ENCODE data around the gene NAGPA. TPM values are rescaled to one million over a fixed set of nuclear protein-coding genes. Genes with fewer than 3 reads are reported as not detected.

NAGPA gene
- polyA plus RNA-seq, 1 donor from 2014 or later = 37.8 TPM

DNA sequence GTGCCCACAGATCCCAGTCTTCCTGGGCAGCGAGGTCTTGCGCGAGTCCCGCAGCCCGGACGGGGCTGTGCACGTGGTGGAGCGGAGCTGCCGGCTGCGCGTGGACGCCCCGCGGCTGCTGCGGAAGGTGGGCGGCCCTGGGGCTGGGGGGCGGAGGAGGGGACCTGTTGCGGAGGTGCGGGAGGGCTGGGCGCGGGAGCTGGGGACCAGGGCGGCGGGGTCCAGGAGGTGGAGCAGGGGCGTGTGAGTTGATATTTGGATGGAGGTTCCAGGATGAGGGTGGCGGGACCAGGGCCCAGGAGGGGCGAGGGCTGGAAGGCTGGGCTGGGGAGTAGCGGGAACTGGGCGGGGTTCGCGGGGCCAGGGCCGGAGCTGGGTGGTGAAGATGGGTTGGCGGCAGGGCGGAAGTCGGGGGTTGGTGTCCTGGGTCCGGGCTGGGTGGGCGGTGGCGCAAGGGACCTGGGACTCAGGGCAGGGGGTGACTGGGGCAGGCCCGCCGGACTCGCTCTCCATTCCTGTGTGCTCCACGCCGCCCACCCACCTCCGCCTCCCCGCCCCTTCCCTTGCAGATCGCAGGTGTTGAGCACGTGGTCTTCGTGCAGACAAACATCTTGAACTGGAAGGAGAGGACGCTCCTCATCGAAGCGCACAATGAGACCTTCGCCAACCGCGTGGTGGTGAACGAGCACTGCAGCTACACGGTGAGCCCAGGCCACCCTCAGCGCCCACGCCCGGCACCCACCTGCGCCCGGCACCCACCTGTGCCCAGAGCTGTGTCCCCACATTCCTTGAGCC, 46.0 kb downstream of the NAGPA start:
- peaks cover 39% of the 10 kb centered on the region for H3K27me3 Mint-ChIP-seq
- H3K9me3 Mint-ChIP-seq = peaks cover 4 to 12% (median 8%) of the 10 kb centered on the region in 3 donors
- peaks cover 2% of the 10 kb centered on the region for H3K36me3 Mint-ChIP-seq
- H3K4me1 Mint-ChIP-seq = no peaks in the 10 kb centered on the region
- no peak overlapping the region for H3K27ac Mint-ChIP-seq
- no peak overlapping the region for H3K4me3 Mint-ChIP-seq

DNA sequence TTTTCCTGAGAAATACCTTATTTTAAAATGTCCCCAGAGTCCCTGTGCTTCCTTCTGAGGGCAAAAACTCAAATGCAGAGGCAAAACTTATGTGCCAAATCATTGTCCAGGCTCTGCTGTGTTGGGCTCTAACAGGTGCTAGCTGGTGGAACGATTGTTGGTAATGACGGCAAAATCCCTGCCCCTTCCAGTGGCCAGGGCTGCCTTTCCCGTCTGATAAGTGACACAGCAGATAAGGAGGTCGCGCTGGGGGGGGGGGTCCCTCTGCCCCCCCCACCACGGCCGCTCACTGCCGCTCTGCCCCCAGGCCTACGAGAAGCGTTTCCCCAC, 46.5 kb downstream of the NAGPA start:
- no peaks in the 10 kb centered on the region for H3K4me1 Mint-ChIP-seq
- peaks cover 2% of the 10 kb centered on the region for H3K36me3 Mint-ChIP-seq
- H3K9me3 Mint-ChIP-seq = peaks cover 4 to 12% (median 8%) of the 10 kb centered on the region in 3 donors
- no peak overlapping the region for H3K27ac Mint-ChIP-seq
- H3K4me3 Mint-ChIP-seq = no peak overlapping the region
- H3K27me3 Mint-ChIP-seq = peaks cover 39% of the 10 kb centered on the region

DNA sequence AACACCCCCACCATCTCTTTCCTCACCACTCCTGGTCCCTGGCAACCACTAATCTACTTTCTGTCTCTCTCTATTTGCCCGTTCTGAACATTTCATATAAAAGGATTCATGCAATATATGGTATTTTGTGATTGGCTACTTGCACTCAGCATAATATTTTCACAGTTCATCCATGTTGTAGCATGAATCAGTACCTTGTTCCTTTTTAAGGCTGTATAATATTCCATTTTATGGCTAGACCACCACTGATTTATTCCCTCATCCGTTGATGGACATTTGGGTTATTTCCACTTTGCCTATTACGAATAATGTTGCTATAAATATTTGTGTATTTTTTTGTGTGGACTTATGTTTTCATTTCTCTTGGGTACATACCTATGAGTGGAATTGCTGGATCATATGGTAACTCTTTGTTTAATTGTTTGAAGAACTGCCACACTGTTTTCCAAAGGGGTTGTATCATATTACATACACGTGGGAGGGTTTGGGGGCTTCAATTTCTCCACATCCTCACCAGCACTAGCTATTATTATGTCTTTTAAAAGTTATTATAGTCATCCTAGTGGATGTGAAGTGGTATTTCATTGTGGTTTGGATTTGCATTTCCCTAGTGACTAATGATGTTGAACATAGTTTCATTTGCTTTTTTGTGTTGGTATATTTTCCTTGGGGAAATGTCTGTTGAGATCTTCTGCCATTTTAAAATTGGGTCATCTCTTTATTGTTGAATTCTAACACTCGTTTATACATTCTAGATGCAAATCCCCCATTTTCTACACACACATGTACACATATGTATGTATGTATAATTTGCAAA, 49.4 kb downstream of the NAGPA start:
- Mint-ChIP-seq H3K27me3 (peaks cover 31% of the 10 kb centered on the region), H3K4me3 (no peak overlapping the region), H3K27ac (no peak overlapping the region)

DNA sequence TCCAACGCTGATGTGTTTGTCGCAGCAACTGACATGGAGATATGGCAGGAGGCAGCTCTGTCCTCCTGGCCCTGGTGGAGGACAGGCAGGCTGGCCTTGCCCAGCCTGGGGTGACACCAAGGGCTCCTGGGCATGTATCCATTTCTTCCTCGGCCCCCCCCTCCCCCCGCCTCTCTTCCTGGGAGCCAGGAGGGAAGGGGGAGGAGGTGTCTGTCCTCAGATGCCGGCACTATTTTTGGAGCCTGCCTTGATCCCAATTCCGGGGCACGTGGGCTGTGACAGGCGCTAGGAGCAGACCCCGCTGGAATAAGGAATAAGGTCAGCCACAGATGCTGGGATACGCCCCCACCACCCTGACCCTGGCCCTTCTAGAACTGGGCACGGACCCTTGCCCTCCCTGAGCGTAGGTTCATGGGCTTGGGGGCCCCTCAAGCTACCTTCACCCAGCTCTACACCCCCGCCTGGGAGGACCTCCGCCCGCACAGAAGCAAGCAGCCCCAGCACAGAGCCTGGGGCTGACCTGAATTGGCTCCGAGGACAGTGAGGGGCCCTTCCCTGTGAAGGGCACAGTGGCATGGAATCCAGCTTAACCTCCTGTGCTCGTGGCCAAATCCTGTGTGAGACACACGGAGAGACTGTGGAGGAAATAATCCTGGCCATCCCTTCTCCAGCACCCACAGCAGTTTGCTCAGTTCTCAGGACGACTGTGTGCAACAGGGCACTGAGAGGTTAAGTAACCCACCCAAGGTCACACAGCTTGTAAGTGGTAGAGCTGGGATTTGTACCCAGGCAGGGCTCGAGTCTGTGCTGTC, 51.5 kb downstream of the NAGPA start:
- Mint-ChIP-seq H3K4me1 (no peaks in the 10 kb centered on the region), H3K9me3 (peaks cover 4 to 11% (median 7%) of the 10 kb centered on the region in 3 donors), H3K27me3 (peaks cover 13% of the 10 kb centered on the region), H3K36me3 (no peaks in the 10 kb centered on the region), H3K27ac (no peak overlapping the region), H3K4me3 (no peak overlapping the region)

More for the DNA sequence above, 49.4 kb downstream of the NAGPA start:
- Mint-ChIP-seq H3K9me3 (peaks cover 4 to 12% (median 8%) of the 10 kb centered on the region in 3 donors), H3K4me1 (no peaks in the 10 kb centered on the region), H3K36me3 (peaks cover 2% of the 10 kb centered on the region)

DNA sequence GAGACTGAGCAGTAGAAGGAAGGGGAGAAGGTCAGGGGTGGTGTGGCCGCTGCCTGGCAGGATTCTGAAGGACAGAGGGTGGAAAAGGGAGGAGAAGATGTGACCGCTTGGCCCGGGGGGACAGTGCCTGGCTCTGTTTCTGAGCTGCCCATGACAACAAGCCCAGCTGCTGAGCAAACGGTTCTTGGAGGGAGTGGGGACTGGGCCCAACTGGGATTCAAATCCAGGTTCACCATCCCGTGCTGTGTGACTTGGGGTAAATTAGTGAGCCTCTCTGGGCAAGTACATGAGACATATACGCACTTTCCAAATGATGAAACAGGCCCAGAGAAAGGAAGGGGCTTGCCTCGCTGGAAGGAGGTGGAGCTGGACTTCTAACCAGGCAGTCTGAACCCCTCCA, 52.3 kb downstream of the NAGPA start:
- H3K9me3 Mint-ChIP-seq = peaks cover 4 to 10% (median 7%) of the 10 kb centered on the region in 3 donors
- H3K4me3 Mint-ChIP-seq = no peak overlapping the region
- H3K4me1 Mint-ChIP-seq = no peaks in the 10 kb centered on the region
- H3K27ac Mint-ChIP-seq = peak overlapping the region in 1 of 3 donors; percentile 27
- H3K27me3 Mint-ChIP-seq = peaks cover 7% of the 10 kb centered on the region
- H3K36me3 Mint-ChIP-seq = no peaks in the 10 kb centered on the region

DNA sequence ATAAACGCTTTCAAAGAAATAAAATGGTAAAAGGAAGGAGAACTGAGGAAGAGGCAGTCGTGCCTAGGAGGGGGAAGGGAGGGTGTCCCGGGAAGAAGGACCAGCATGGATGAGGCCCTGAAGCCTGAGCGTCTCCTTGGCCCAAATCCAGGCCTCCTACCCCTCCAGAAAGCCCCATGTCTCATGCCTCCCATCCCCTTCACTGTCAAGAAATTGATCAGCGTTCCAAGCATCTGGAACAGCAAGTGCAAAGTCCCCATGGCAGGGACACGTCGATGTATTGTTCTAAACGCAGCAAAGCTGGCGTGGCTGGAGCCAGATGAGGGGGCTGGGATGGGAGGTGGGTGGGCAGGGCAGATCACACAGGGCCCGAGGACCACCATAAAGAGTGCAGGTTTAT, 53.0 kb downstream of the NAGPA start:
- Mint-ChIP-seq H3K27me3 (peaks cover 3% of the 10 kb centered on the region), H3K36me3 (no peaks in the 10 kb centered on the region), H3K4me1 (peaks cover 4 to 7% (median 6%) of the 10 kb centered on the region in 3 donors), H3K4me3 (no peak overlapping the region), H3K9me3 (peaks cover 2 to 8% (median 3%) of the 10 kb centered on the region in 3 donors), H3K27ac (no peak overlapping the region)

DNA sequence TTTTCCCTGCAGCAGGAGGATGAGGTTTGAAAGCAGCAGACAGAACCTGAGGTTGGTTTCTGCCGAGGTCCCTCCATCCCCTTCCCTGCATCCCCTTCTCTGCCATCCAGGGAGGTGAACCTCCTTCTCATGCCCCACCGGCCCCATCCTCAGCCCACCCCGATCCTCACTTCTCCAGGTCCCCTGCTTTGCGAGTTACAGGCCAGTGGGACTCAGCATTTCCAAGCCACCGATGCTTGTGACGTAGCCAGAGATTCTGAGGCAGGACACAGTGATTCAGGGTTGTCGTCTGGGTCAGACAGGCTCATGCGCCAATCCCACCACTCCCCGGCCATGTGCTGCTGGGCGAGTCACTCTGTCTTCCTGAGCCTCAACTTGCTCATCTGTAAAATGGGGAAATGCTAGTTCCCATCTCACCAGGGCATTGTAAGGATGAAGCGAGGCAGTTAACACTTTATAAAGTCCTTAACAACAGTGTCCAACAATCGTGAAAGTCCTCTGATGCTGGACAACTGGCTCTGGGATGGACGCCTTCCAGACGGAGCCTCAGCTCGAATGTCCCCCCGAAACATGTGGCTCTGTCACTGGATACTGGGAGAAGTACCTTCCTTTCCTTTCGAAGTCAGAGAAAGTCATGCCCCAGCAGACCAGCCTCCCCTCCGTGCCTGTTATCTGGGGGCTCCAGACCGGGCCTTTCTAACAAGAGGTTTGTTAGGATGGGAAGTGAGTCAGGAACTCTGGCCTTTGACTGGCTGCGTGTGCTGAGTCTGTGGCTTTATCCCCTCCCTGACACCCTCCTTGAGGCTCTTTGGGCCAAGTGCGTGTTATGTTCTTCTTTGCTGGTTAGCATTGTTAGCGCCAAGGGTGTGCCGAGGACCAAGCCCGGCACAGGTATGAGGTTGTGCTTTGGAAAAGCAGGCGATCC, 53.7 kb downstream of the NAGPA start:
- H3K27ac Mint-ChIP-seq = no peak overlapping the region
- no peaks in the 10 kb centered on the region for H3K36me3 Mint-ChIP-seq
- no peak overlapping the region for H3K4me3 Mint-ChIP-seq
- peaks cover 2 to 8% (median 3%) of the 10 kb centered on the region in 3 donors for H3K9me3 Mint-ChIP-seq
- H3K27me3 Mint-ChIP-seq = peaks cover 3% of the 10 kb centered on the region
- peaks cover 7 to 11% (median 10%) of the 10 kb centered on the region in 3 donors for H3K4me1 Mint-ChIP-seq

DNA sequence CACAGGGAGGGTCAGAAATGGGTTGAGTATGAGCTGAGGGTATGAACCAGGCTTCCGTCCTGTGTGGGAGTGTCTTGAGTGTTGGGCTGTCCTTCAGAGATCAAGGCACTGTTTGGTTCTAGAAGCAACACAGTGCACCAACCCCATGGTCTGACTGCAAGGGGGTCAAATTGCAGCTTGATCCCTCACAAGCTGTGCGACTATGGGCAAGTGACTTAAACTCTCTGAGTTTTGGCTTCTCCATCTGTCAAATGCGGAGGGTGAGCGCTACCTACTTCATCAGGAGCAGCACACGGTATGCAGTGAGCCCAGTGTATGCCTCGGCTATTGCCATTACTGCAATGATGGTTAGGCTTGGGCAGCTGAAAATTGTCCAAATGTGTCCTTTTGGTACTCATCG, 54.6 kb downstream of the NAGPA start:
- Mint-ChIP-seq H3K9me3 (peaks cover 0 to 5% (median 0%) of the 10 kb centered on the region in 3 donors), H3K27me3 (peaks cover 3% of the 10 kb centered on the region), H3K27ac (no peak overlapping the region), H3K4me1 (peaks cover 7 to 11% (median 10%) of the 10 kb centered on the region in 3 donors), H3K36me3 (no peaks in the 10 kb centered on the region), H3K4me3 (no peak overlapping the region)

DNA sequence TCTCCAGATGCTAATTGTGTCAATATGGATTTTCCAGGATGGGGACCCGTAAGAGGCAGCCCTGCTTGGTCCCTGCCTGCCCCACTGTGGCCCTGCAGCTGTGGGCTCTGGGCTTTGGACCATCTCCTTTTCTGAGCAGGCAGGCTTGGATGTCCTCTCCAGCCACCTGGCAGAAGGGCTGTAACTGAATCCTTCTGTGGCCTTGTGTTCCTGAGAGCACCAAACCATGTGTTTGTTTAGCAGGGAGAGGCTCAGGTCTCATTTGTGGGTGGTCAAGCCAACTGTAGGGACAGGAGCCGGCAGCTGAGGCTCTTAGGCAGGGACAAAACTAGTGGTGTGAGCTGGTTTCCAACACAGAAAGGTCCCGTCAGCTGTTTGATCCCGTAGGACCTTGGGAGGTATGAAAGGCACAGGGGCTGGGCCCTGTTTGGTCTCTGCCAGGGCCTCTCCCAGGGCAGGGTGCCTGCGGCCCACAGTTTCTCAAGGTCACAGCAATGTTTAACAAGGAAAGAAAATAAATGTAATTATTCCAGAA, 57.1 kb downstream of the NAGPA start:
- Mint-ChIP-seq H3K9me3 (peaks cover 0 to 3% (median 3%) of the 10 kb centered on the region in 3 donors), H3K4me3 (no peak overlapping the region), H3K27me3 (peaks cover 8% of the 10 kb centered on the region), H3K36me3 (no peaks in the 10 kb centered on the region), H3K4me1 (peaks cover 7 to 11% (median 10%) of the 10 kb centered on the region in 3 donors), H3K27ac (no peak overlapping the region)

DNA sequence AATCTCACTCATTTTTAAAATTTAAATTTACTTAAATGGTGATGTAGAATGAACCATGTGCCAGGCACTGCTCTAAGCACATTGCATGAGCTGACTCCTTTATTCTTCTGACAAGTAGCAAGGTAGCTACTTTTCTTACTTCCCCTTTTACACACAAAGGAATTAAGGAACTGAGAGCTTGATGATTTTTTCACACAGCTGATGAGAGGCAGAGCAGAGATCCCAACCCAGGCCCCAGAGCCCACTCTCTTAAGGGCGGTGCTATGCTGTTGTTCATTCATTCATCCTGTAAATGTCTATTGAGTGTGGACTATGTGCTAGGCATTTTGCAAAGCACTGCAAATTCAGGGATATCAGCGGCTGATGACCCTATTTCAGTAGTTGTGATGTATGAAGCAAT, 57.7 kb downstream of the NAGPA start:
- Mint-ChIP-seq H3K4me3 (peak overlapping the region in 1 of 4 donors; percentile 69), H3K27ac (no peak overlapping the region), H3K27me3 (peaks cover 8% of the 10 kb centered on the region), H3K4me1 (peaks cover 7 to 11% (median 10%) of the 10 kb centered on the region in 3 donors), H3K36me3 (no peaks in the 10 kb centered on the region), H3K9me3 (peaks cover 0 to 3% (median 3%) of the 10 kb centered on the region in 3 donors)

Other genes with a start within 250 kb of the NAGPA start
- gene SEPTIN12, start 245.6 kb downstream of the NAGPA start, polyA plus RNA-seq = not detected
- not detected for gene SMIM22, start 238.6 kb downstream of the NAGPA start, polyA plus RNA-seq
- gene ROGDI, start 231.3 kb downstream of the NAGPA start, polyA plus RNA-seq = 4.0 TPM
- 44.2 TPM for gene GLYR1, start 186.6 kb downstream of the NAGPA start, polyA plus RNA-seq
- gene UBN1, start 186.5 kb downstream of the NAGPA start, polyA plus RNA-seq = 15.9 TPM
- 0.55 TPM for gene PPL, start 96.8 kb downstream of the NAGPA start, polyA plus RNA-seq
- 0.03 TPM for gene SEC14L5, start 75.6 kb downstream of the NAGPA start, polyA plus RNA-seq
- not detected for gene C16orf89, start 32.0 kb upstream of the NAGPA start, polyA plus RNA-seq
- 24.5 TPM for gene ALG1, start 37.9 kb upstream of the NAGPA start, polyA plus RNA-seq
- 18.2 TPM for gene EEF2KMT, start 63.9 kb upstream of the NAGPA start, polyA plus RNA-seq